Tongue (tissue), 2 donors: ENCODE results near the gene NINL. TPM values are rescaled to one million over a fixed set of nuclear protein-coding genes. Genes with fewer than 3 reads are reported as not detected.
"Not testable (repeated sequence)": the region's sequence is repeated elsewhere in the genome, so short reads cannot be mapped to it uniquely, and the experiment has no call there.

Experiments
- DNase-seq: peaks from one replicate; pipeline ENCODE4 v3.0.0-alpha.2; 2015
- total RNA-seq: library from RNA; depleted of rRNA; stranded (reverse); fragments of >200 nt; gene quantifications from one replicate; pipeline ENCODE4 v1.2.3, GENCODE V29; 2014

NINL gene
- total RNA-seq, 1 donor from 2014 or later: 8.7 TPM

GRCh38 chr20:25532971-25533391 lies 52.4 kb downstream of the NINL start:
- no peak for DNase-seq

GRCh38 chr20:25532015-25532751 lies 53.1 kb downstream of the NINL start:
- DNase-seq: no peak

- no peak for DNase-seq
Observed at GRCh38 chr20:25529295-25529951, 55.9 kb downstream of the NINL start.

- DNase-seq: no peak
Observed at GRCh38 chr20:25527949-25528348, 57.4 kb downstream of the NINL start.

GRCh38 chr20:25526446-25526845 lies 58.9 kb downstream of the NINL start:
- DNase-seq: no peak

DNA sequence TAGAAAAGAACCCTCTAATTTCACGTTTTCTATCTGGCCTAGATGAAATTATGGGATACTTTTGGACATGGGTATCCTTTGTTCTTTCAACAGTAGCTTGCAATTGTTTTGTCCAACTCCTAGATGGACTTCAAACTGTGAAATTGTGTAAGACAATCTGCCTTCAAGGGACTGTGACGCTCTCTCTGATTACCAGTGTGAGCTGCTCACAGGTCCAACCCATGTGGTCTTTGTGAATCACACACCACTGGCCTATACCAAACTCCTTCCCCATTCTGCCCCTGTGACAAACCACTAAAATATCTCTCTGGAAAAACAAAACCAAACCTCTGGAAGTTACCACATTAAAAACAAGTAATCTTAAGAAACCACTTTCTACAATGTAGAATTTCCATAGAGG lies 59.5 kb downstream of the NINL start:
- no peak for DNase-seq

GRCh38 chr20:25525295-25525694 lies 60.0 kb downstream of the NINL start:
- DNase-seq: no peak

DNA sequence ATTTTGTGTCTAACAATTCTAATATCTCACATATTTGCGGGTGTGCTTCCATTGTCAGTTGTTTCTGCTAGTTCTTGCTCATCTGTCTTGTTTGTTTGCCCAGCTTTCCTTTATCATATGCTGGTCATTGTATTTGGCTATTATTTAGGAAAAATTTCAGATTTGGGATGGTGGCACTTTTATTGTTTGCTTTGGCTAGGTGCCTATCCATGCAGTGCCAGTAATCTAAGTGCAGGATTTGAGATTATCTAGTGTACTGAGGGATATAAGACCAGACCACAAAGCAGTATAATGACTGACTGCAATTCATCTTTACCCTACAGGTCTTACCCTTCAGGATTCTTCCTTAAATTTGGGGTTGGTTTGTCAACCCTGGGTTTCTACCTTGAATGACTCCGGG lies 63.9 kb downstream of the NINL start:
- DNase-seq: no peak

- no peak for DNase-seq
Observed at GRCh38 chr20:25517124-25517523, 68.2 kb downstream of the NINL start.

DNA sequence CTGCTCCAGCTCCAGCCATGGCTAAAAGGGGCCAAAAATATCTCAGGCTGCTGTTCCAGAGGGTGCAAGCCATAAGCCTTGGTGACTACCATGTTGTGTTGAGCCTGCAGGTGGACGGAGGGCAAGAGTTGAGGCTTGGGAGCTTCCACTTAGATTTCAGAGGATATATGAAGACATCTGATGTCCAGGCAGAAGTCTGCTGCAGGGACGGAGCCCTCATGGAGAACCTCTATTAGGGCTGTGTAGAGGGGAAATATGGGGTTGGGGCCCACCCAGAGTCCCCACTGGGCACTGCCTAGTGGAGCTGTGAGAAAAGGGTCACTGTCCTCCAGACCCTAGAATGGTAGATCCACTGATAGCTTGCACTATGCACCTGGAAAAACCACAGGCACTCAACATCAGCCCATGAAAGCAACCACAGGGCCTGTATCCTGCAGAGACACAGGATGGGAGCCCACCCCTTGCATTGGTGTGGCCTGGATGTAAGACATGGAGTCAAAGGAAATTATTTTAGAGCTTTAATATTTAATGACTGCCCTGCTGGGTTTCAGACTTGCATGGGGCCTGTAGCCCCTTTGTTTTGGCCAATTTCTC lies 70.5 kb downstream of the NINL start:
- DNase-seq: no peak

DNA sequence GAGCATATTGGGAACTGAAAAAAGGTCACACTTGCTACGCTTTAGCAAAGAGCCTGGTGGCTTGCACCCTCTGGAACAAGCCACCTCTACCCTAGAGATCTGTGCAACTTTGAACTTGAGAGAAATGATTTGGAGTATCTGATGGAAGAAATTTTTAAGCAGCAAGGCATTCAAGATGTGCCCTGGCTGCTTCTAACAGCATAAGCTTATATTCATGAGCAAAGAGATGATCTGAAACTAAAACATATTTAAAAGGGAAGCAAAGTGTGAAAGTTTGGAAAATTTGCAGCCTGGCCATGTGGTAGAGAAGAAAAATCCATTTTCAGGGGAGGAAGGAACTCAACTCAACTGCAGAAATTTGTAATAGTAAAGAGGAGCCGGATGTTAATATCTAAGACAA lies 71.1 kb downstream of the NINL start:
- no peak for DNase-seq

DNA sequence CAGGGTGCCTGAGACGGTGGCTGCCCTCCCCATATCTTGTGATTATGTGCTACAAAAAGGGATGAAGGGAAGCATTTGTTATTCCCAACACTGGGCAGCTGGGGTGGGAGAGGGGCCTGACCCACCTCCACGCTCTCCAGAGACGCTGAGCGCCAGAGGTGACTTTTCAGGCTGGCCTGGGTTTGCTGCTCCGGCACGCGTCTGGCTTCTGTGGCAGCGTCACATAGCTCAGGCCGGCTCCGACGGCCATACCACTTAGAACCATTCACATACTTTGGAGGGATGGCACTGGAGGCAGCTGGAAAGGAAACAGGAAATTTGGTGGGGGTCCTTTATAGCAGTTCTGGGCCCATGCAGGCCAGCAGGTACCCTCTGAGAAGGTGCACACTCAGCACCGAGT lies 72.6 kb downstream of the NINL start:
- no peak for DNase-seq

GRCh38 chr20:25511183-25511582 lies 74.1 kb downstream of the NINL start:
- no peak for DNase-seq

- DNase-seq: no peak
Observed at GRCh38 chr20:25510721-25511120, 74.6 kb downstream of the NINL start.

DNA sequence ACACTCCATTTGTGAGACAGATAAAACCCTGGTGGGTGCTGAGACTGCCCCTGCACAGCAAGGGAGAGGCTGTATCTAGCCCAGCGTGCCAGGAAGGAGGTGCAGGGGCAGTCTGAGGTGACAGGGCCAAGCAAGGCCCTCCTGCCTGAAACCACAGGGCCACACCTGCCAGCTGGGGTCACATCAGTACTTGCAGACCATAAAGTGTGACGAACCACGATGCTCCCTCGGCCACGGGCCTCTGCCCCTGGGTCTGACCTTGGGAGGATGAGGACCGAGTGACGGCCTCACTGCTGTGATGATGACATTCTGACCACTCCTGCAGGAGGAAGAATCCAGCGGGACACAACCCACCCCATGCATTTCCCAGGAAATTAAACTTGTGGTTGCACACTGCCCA lies 75.1 kb downstream of the NINL start:
- DNase-seq: no peak

DNA sequence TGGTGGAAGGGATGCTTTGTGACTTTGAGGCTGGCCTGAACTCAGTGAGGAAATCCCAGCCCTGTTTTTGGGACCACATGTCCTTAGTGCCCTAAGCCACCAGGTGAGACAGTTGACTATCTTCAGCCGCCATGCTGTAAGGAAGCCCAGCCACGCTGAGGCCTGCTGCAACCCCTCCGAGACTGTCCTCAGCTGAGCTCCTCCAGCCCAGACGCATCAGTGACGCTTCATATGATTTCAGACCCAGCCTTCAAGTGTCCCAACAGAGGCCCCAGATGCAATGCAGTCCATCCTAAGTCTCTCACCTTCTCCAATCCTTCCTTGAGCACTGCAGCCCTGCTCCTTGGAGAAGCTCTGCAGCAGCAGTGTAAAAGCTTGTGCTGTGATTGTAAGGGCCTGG lies 76.2 kb downstream of the NINL start:
- DNase-seq: no peak

- DNase-seq: no peak
Observed at GRCh38 chr20:25508083-25508770, 77.1 kb downstream of the NINL start.

GRCh38 chr20:25507385-25508082 lies 77.8 kb downstream of the NINL start:
- no peak for DNase-seq

DNA sequence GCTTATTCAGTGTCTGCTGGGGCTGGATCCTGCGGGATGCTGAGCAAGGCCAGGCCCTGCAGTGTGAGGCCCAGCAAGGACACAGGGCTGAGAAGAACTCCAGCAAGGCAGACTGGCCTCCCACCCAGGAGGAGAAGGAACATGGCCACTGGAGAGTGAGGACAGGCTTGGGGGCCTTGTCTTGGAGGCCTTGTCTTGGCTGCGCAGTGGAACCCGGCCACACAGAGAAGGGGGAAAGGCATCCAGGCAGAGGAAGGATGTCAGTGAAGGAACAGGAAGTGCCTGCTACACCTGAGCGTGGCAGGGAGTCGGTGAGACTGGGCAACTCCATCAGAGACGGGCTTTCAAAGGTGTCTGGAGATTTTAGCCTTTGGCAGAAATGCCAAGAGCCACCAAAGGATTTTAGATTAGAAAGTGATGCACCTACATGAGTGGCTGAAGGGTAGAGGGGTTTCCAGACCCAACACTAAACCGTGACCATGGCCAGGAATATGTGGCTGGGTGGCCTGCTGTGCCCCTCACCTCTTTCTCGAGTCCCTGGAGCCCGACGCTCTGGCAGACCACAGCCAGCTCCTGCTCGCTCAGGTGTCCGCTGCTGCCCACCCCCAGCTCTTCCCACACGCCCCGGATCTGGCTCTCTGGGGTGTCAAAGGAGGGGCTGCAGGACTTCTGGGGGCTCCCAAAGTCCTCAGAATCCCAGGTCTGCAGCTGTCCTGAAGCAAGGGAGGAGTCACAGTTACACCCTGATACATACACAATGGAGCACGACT lies 80.8 kb downstream of the NINL start:
- no peak for DNase-seq

GRCh38 chr20:25503936-25504335 lies 81.4 kb downstream of the NINL start:
- no peak for DNase-seq

DNA sequence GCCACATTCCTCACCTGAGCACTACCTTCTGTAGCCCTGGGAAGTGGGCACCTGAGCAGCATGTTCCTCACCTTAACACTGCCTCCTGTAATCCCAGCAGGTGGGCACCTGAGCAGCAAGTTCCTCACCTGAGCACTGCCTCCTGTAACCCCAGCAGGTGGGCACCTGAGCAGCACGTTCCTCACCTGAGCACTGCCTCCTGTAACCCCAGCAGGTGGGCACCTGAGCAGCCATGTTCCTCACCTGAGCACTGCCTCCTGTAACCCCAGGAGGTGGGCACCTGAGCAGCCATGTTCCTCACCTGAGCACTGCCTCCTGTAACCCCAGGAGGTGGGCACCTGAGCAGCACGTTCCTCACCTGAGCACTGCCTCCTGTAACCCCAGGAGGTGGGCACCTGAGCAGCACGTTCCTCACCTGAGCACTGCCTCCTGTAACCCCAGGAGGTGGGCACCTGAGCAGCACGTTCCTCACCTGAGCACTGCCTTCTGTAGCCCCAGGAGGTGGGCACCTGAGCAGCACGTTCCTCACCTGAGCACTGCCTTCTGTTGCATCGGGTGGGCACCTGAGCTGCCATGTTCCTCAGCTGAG lies 82.2 kb downstream of the NINL start:
- not testable (repeated sequence) for DNase-seq
